MCF 10A (cell line): ENCODE data around the gene NAA35. TPM values are rescaled to one million over a fixed set of nuclear protein-coding genes. Genes with fewer than 3 reads are reported as not detected.
"Not testable (repeated sequence)": the region's sequence is repeated elsewhere in the genome, so short reads cannot be mapped to it uniquely, and the experiment has no call there.

Experiments used
- BruUV-seq: library from RNA; stranded (reverse); fragments of 400-500 nt; replicated peaks from 2 replicates; lab custom pipeline; 2021; lab: Mats Ljungman, UMichigan
- CTCF ChIA-PET: fragments of 300-600 bp; sonication (Branson Sonifier 250); formaldehyde crosslinking; extraction: SDS; loops from one replicate; lab custom pipeline; 2021; ENCODE audit warnings: antibody characterized with exemption, inconsistent platforms; lab: Yijun Ruan, JAX
- POLR2A ChIA-PET: fragments of 300-600, 350-650 bp; sonication (Branson Sonifier 250); formaldehyde crosslinking; extraction: SDS; loops from one replicate; lab custom pipeline; 2020; ENCODE audit warnings: antibody characterized with exemption, inconsistent platforms; lab: Yijun Ruan, JAX
- DNase-seq: peaks from one replicate; pipeline ENCODE4 v3.0.0-alpha.2; 2018; ENCODE audit not compliant: unreplicated experiment
- H3K27ac Mint-ChIP-seq: one replicate; pipeline ENCODE4 v1.8.0; 2022; ENCODE audit warnings: mild to moderate bottlenecking, low read depth, mixed read lengths; ENCODE audit not compliant: unreplicated experiment
- H3K27me3 Mint-ChIP-seq: one replicate; pipeline ENCODE4 v1.8.0; 2022; ENCODE audit warnings: mixed read lengths; ENCODE audit not compliant: insufficient read depth, unreplicated experiment
- H3K36me3 Mint-ChIP-seq: one replicate; pipeline ENCODE4 v1.8.0; 2022; ENCODE audit warnings: mild to moderate bottlenecking, moderate library complexity, mixed read lengths; ENCODE audit not compliant: insufficient read depth, unreplicated experiment
- H3K4me1 Mint-ChIP-seq: one replicate; pipeline ENCODE4 v1.8.0; 2022; ENCODE audit warnings: mixed read lengths; ENCODE audit not compliant: insufficient read depth, unreplicated experiment
- H3K4me3 Mint-ChIP-seq: one replicate; pipeline ENCODE4 v1.8.0; 2022; ENCODE audit warnings: mild to moderate bottlenecking, moderate library complexity, mixed read lengths; ENCODE audit not compliant: unreplicated experiment
- H3K9me3 Mint-ChIP-seq: one replicate; pipeline ENCODE4 v1.8.0; 2022; ENCODE audit warnings: mixed read lengths; ENCODE audit not compliant: unreplicated experiment
- CTCF ChIP-seq: fragments of 200-600 bp; IDR thresholded peaks from one replicate; pipeline ENCODE4 v1.8.0; 2022; ENCODE audit warnings: antibody characterized with exemption, mild to moderate bottlenecking; ENCODE audit not compliant: unreplicated experiment
- intact Hi-C: fragments of 100-400 bp; cut with micrococcal nuclease; formaldehyde crosslinking; loops from 2 replicates; pipeline ENCODE4 v1.14.1; 2022
- total RNA-seq: library from RNA; stranded (reverse); gene quantifications from 2 replicates; pipeline ENCODE4 v1.2.3, GENCODE V29; 2022

The NAA35 gene
- total RNA-seq, 1 experiment from 2014 or later, result 36.2 TPM

GRCh38 chr9:85917756-85918155 is 23.2 kb upstream of the NAA35 start:
- H3K27me3 Mint-ChIP-seq, result no peaks in the 10 kb centered on the region
- no peaks in the 10 kb centered on the region for H3K36me3 Mint-ChIP-seq
- no peaks in the 10 kb centered on the region for H3K4me1 Mint-ChIP-seq
- no peaks in the 10 kb centered on the region for H3K9me3 Mint-ChIP-seq
- ChIA-PET CTCF (no interaction called here), POLR2A (no interaction called here)
- H3K4me3 Mint-ChIP-seq, result no peak overlapping the region
- intact Hi-C loops, result no loop called here
- H3K27ac Mint-ChIP-seq, result no peak overlapping the region
- no peak for TF ChIP-seq CTCF
- DNase-seq, result no peak
- BruUV-seq, result no TSS peak

- intact Hi-C loops, result no loop called here
- Mint-ChIP-seq H3K27ac (no peak overlapping the region), H3K27me3 (peaks cover 25% of the 10 kb centered on the region), H3K36me3 (no peaks in the 10 kb centered on the region), H3K9me3 (no peaks in the 10 kb centered on the region), H3K4me1 (no peaks in the 10 kb centered on the region), H3K4me3 (no peak overlapping the region)
- no peak for TF ChIP-seq CTCF
- ChIA-PET CTCF (no interaction called here), POLR2A (interaction anchor here (1.0 to 1.2 kb wide), 2 partner anchors 9 kb away, joined by 3 to 4 read pairs; no protein-coding TSS in a partner anchor)
- no TSS peak for BruUV-seq
- no peak for DNase-seq
Measured at GRCh38 chr9:85925493-85925892, 15.5 kb upstream of the NAA35 start.

- no peak overlapping the region for H3K4me3 Mint-ChIP-seq
- intact Hi-C loops, result no loop called here
- no TSS peak for BruUV-seq
- no peaks in the 10 kb centered on the region for H3K36me3 Mint-ChIP-seq
- DNase-seq, result no peak
- TF ChIP-seq CTCF, result no peak
- peaks cover 25% of the 10 kb centered on the region for H3K27me3 Mint-ChIP-seq
- no peaks in the 10 kb centered on the region for H3K9me3 Mint-ChIP-seq
- H3K4me1 Mint-ChIP-seq, result no peaks in the 10 kb centered on the region
- ChIA-PET POLR2A (interaction anchor here (1.1 kb wide), 1 partner anchor 13 kb away, joined by 3 read pairs; no protein-coding TSS in a partner anchor), CTCF (interaction anchor here (0.6 kb wide), 1 partner anchor 139 kb away, joined by 3 read pairs; no protein-coding TSS in a partner anchor)
- H3K27ac Mint-ChIP-seq, result no peak overlapping the region
Measured at GRCh38 chr9:85927076-85927475, 13.9 kb upstream of the NAA35 start.

- intact Hi-C loops, result no loop called here
- H3K27me3 Mint-ChIP-seq, result peaks cover 23% of the 10 kb centered on the region
- no peak for DNase-seq
- no peak for TF ChIP-seq CTCF
- no peaks in the 10 kb centered on the region for H3K9me3 Mint-ChIP-seq
- H3K4me1 Mint-ChIP-seq, result no peaks in the 10 kb centered on the region
- no peak overlapping the region for H3K27ac Mint-ChIP-seq
- CTCF ChIA-PET, result no interaction called here
- no peak overlapping the region for H3K4me3 Mint-ChIP-seq
- H3K36me3 Mint-ChIP-seq, result no peaks in the 10 kb centered on the region
- no TSS peak for BruUV-seq
- POLR2A ChIA-PET, result no interaction called here
Measured at GRCh38 chr9:85931495-85931894, 9.5 kb upstream of the NAA35 start.

- intact Hi-C loops, H3K36me3 Mint-ChIP-seq, H3K4me3 Mint-ChIP-seq, BruUV-seq, H3K27me3 Mint-ChIP-seq, H3K4me1 Mint-ChIP-seq, H3K9me3 Mint-ChIP-seq, DNase-seq, H3K27ac Mint-ChIP-seq: not testable (repeated sequence)
- CTCF ChIA-PET, result interaction anchor here (1.0 kb wide), 1 partner anchor 303 kb away, joined by 7 read pairs; no protein-coding TSS in a partner anchor
- POLR2A ChIA-PET, result interaction anchor here (0.7 kb wide), 1 partner anchor 59 kb away, joined by 3 read pairs; no protein-coding TSS in a partner anchor
Measured at GRCh38 chr9:85935950-85936349, 5.0 kb upstream of the NAA35 start.
